A673 (cell line): Measurements from ENCODE around the gene SPATA2. TPM values are rescaled to one million over a fixed set of nuclear protein-coding genes. Genes with fewer than 3 reads are reported as not detected.

Source experiments
- BruUV-seq: library from RNA; stranded (reverse); fragments of 400-500 nt; replicated peaks from 2 replicates; lab custom pipeline; 2021; lab: Mats Ljungman, UMichigan
- CTCF ChIA-PET: fragments of 300-600 bp; sonication (Branson Sonifier 250); formaldehyde crosslinking; loops from one replicate; lab custom pipeline; 2022; ENCODE audit warnings: antibody characterized with exemption; lab: Charles Lee
- POLR2A ChIA-PET: fragments of 300-600 bp; sonication (Branson Sonifier 250); formaldehyde crosslinking; loops from one replicate; lab custom pipeline; 2022; ENCODE audit warnings: antibody characterized with exemption; ENCODE audit not compliant: low non-redundant PET; lab: Charles Lee
- DNase-seq: peaks from one replicate; pipeline ENCODE4 v3.0.0-alpha.2; 2015; ENCODE audit warnings: low spot score
- H3K27ac ChIP-seq: fragments of 200-600 bp; sonication (generic); 2 replicates; pipeline ENCODE4 v1.5.1; 2016; ENCODE audit warnings: mixed run types, low read depth, mild to moderate bottlenecking, mixed read lengths, antibody characterized with exemption, low read length; ENCODE audit not compliant: poor library complexity, severe bottlenecking
- H3K27me3 ChIP-seq: fragments of 200-600 bp; sonication (generic); replicated peaks from 2 replicates; pipeline ENCODE4 v1.6.1; 2017; ENCODE audit warnings: mixed run types, low read depth, mild to moderate bottlenecking, mixed read lengths, antibody characterized with exemption, low read length; ENCODE audit not compliant: insufficient read depth, poor library complexity
- H3K36me3 ChIP-seq: fragments of 200-600 bp; sonication (generic); 2 replicates; pipeline ENCODE4 v1.6.1; 2016; ENCODE audit warnings: mixed run types, mild to moderate bottlenecking, mixed read lengths, antibody characterized with exemption, low read length; ENCODE audit not compliant: insufficient read depth, poor library complexity, severe bottlenecking
- H3K4me1 ChIP-seq: fragments of 200-600 bp; sonication (generic); 2 replicates; pipeline ENCODE4 v1.6.1; 2017; ENCODE audit warnings: mixed run types, mild to moderate bottlenecking, mixed read lengths, antibody characterized with exemption, low read length; ENCODE audit not compliant: insufficient read depth, poor library complexity, severe bottlenecking
- H3K4me3 ChIP-seq: fragments of 200-600 bp; sonication (generic); 2 replicates; pipeline ENCODE4 v1.5.1; 2016; ENCODE audit warnings: low read depth, mixed run types, mild to moderate bottlenecking, mixed read lengths, low read length; ENCODE audit not compliant: poor library complexity, severe bottlenecking
- H3K9me3 ChIP-seq: fragments of 200-600 bp; sonication (generic); 2 replicates; pipeline ENCODE4 v1.6.1; 2016; ENCODE audit warnings: mixed run types, low read depth, mild to moderate bottlenecking, mixed read lengths, antibody characterized with exemption, low read length; ENCODE audit not compliant: poor library complexity, severe bottlenecking
- EZH2 ChIP-seq: fragments of 200-600 bp; sonication (generic); IDR thresholded peaks from 2 replicates; pipeline ENCODE4 v1.6.1; 2017; ENCODE audit warnings: borderline replicate concordance, low read depth, mild to moderate bottlenecking, mixed read lengths, antibody characterized with exemption, low read length; ENCODE audit not compliant: poor library complexity, severe bottlenecking
- intact Hi-C: fragments of 100-400 bp; cut with micrococcal nuclease; formaldehyde crosslinking; loops from one replicate; pipeline ENCODE4 v1.10.0; 2022; ENCODE audit not compliant: unreplicated experiment
- total RNA-seq: library from RNA; stranded (reverse); gene quantifications from 2 replicates; pipeline ENCODE4 v1.2.3, GENCODE V29; 2021

Gene SPATA2
- total RNA-seq, 1 experiment from 2014 or later, result 9.2 TPM

DNA sequence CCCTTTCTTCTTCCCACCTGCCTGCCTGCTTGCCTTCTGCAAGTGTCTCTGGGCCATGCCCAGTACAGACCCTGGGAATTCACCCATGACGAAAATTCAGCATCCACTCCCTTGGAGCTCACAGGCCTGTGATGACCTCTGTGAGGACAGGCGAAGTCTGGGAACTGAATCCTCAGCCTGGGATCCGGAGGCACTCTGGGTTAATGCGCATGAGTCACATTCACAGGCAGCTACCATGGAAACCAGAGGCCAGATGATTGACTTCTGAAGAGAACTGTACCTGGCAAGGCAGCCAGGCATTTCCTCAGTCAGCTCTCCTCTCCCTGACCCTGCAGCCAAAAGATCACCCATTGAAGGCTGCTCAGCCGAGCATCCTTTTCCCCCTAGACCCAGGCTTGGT, 61.7 kb downstream of the SPATA2 start:
- BruUV-seq, result no TSS peak

More for the DNA sequence above, 61.7 kb downstream of the SPATA2 start:
- ChIA-PET CTCF (no interaction called here), POLR2A (no interaction called here)
- peaks cover 6% of the 10 kb centered on the region for H3K4me1 ChIP-seq
- H3K9me3 ChIP-seq, result no peaks in the 10 kb centered on the region
- H3K27me3 ChIP-seq, result no peaks in the 10 kb centered on the region
- H3K4me3 ChIP-seq, result no peak overlapping the region
- TF ChIP-seq EZH2, result no peak
- intact Hi-C loops, result loop anchor here (10.0 kb wide), 1 partner anchor 509 kb away; no protein-coding TSS in a partner anchor
- H3K27ac ChIP-seq, result no peak overlapping the region
- no peak for DNase-seq
- no peaks in the 10 kb centered on the region for H3K36me3 ChIP-seq

Other genes starting within 250 kb of the SPATA2 start
- 60.7 and 78.0 TPM in 2 replicates for gene B4GALT5, start 201.7 kb downstream of the SPATA2 start, total RNA-seq
- 9.8 and 10.1 TPM in 2 replicates for gene SLC9A8, start 102.7 kb downstream of the SPATA2 start, total RNA-seq
- gene RNF114, start 20.9 kb upstream of the SPATA2 start, total RNA-seq, result 83.6 and 90.0 TPM in 2 replicates
- gene SNAI1, start 67.5 kb upstream of the SPATA2 start, total RNA-seq, result 4.1 and 4.4 TPM in 2 replicates
- gene UBE2V1, start 197.6 kb upstream of the SPATA2 start, total RNA-seq, result 169 and 203 TPM in 2 replicates
- gene PEDS1, start 238.2 kb upstream of the SPATA2 start, total RNA-seq, result 22.9 and 25.9 TPM in 2 replicates